ENCODE data around the gene CDH13.

Gene CDH13

DNA sequence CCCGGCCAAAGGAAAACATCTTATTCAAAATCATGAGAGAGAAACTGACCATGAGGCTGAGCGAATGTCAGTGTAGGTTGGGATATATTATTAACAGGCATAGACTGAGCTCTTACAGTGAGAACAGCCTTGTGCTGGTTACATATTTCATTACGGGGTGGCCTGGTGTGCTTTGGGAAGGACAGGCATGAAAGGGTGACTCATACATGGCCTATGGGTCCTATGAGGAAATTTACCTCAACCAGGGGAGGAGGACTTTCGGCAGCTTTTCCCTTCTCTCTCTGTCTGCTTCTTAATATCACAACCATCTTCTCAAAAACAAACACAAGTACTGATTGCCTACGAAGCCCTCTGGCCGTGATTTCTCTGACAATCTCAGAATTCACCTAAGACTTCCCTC, 579.1 kb downstream of the CDH13 start:
- DNase-seq, result no peak

DNA sequence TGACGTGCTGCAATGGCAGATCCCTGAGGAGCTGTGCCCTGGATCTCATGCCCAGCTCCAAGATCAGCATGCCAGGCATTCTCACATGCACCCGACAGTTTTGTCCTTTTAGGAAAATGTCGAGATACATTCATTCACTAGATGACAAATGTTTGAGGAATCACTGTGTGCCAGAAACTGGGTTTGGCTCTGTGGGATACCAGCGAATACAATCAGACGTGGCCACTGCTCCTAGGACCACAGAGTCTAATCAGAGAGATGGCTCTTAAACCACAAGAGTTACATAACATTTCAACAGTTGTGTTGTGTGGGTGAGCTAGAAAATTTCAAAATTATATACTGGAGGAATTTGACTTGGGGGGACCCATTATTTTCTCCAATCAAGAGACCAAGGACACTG, 579.7 kb downstream of the CDH13 start:
- no peak for DNase-seq

DNA sequence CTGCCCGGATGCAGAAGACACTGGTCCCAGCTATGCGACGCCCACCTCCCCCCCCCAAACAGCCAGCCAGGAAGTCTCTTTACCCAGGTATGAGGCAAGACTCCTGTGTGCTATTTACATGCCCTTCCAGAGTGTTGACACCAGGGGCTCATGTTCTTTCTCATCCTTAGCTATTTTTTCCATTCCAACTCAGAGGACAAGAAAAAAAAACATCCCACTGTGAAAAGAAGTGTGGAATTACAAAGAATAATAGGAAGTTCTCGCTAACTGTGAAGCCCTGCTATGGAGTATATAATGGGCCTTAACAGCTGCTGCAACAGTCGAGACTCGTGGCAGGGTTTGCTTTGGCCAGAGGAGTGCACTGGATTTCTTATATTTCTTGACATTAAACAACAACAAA, 584.9 kb downstream of the CDH13 start:
- no peak for DNase-seq

DNA sequence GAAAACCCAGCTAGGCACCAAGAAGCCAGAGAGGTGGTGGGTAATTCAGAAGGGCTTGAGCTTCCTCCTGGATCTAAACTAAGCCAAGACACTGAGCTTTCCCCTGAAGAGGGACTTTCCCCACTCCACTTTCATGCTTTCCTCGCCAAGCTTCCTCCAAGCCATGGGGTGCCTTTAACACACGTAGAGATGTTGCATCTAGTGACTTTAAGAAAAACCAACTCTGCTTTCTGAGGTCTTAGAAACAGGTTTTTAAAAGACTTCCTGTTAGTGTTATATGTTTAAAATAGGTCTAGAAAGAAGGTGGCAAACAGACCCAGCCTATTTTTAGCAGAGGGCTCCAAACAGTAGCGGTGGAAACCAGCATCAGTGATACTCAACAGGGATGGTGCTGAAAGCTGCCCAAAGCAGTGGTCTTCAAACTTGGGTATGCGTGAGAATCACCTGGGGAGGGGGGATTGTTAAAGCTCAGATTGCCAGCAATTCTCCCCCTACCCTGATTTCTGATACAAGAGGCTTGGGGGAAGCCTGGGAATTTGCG, 585.6 kb downstream of the CDH13 start:
- no peak for DNase-seq

DNA sequence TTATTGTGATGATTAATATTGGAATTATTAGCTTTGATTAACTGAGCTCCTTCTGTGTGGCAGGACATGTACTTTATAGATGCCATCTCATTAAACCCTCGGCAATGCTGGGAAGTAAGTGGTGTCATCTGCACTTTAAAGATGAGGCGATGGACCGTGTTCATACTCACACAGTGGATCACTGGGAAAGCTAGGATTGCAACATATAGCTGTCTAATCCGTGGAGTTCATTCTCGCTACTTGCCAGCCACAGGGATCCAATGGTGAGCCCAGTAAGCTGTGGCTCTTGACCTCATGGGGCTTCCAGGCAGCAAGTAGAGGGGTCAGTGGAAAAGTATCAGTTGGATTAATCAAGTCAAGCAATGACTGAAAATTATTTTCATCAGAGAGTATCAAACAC, 587.9 kb downstream of the CDH13 start:
- no peak for DNase-seq

DNA sequence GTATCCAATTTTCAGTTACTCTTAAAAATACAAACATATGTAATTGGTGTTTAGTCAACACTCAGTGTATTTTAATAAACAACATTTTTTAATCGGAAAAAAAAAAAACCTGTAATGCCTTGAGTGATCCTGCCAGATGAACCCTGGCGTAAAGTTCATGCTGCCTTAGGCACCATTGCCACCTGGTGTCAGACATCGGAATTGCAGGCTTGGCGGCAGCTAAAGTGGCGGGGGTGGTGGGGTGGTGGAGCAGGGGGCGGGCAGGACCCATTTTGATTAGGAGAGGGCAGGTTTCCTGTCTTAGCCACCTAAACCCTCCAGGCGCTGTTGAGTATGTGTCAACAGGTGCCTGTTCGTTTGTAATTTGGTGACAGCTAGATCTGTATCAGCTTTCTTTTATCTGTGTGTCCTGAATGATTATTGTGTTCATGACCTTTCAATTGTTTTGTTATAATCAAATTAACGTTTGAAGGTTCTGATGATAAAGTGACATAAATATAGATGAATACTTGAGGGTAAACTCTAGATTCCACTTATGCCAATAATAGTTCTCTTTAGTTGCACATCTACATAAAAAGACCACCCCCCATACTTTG, 588.7 kb downstream of the CDH13 start:
- no peak for DNase-seq

DNA sequence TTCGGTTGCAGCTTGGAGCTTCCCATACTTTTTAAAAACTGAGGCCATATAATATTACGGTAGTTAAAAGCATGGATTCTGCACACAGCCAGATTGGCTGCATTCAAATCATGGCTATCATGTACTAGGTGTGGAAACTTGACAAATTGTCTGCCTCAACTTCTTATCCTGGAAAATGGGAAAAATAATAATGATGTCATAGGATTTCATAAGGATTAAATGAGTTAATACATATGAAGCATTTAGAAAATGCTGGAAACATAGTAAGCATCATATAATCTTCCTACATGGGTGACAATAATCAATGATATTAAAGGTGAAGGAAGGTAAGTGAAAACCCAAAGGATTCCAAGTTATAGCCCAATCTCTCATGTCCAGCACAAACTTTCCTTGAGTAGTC, 592.5 kb downstream of the CDH13 start:
- no peak for DNase-seq

DNA sequence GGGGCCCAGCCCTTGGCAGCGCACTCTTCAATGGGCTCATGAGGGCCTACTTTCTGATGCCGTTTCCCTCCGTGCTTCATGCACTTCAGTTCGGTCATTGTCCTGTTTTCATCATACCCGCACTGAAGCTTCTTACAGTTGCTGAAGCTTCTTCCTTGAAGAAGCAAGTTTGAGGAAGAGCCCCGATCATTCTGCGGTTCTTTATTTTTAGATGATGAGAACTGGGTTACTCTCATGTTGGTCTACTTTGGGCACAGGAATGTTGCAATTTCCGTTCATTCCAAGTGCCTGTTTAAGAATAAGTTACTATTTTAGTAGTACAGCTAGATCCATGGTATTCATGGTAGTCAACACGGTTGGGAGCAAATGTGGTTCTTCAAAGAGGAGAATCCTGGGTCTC, 593.3 kb downstream of the CDH13 start:
- DNase-seq, result no peak

DNA sequence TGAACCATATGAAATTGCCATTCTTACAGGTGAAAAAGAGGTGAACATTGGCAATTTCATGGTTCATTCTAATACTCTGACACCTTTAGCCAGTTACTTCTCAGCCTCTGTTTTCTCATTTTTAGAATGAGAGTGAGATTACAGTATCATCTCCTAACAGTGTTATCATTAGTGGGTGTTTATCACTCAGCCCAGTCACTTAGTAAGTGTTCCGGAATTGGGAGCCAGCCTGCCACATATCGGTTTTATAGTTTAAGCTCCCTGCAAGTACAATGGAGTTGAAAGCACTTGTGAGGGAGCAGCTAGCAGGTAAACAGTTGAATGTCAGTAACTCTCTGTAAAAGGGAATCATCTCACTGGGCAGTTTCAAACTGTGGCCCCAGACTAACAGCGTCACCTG, 597.9 kb downstream of the CDH13 start:
- no peak for DNase-seq

DNA sequence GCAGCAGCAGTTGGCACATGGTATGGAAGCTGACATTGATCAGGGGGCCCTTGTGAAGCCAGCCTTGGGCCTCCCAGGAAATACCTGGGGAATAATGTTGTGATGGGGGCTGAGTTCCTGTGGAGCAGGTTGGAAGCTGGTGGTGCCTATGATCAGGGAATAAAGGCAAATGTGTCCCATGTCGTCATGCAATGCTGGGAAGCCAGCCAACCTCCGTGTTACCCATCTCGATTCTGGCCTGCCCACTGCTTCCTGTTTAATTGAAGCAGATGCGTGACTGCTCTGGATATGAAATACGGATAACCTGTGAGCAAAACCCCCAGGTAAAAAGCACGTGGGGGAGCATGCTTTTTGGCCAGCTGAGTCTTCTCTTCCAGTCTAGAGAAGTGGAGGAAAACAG, 600.6 kb downstream of the CDH13 start:
- no peak for DNase-seq

DNA sequence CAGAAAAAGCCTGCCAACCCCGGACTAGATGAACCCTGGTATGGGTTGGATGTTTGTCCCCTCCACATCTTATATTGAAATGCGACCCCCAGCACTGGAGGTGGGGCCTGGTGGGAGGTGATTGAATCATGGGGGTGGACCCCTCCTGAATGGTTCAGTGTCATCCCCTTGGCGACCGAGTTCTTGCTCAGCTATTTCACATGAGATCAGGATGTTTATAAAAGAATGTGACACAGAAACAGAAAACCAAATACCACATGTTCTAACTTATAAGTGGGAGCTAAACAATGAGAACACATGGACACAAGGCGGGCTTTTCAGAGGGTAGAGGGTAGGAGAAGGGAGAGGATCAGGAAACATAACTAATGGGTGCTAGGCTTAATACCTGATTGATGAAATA, 605.0 kb downstream of the CDH13 start:
- DNase-seq, result no peak

DNA sequence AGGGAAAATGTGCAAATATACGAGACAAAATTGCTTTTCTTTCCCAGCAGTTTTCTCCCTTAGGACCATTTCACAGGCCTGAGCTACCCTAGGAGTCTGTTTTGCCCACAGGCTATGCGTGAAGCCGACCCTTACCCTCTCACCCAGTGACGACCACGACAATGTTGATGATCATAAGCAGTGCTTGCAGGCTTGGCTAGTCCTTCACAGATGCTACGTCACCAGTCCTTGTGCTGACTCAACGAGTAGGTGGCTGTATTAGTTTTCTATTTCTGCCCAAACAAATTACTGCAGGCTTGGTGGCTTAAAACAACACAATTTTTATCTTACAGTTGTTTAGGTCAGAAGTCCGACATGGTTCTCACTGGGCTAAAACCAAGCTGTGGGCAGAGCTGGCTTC, 606.4 kb downstream of the CDH13 start:
- no peak for DNase-seq

DNA sequence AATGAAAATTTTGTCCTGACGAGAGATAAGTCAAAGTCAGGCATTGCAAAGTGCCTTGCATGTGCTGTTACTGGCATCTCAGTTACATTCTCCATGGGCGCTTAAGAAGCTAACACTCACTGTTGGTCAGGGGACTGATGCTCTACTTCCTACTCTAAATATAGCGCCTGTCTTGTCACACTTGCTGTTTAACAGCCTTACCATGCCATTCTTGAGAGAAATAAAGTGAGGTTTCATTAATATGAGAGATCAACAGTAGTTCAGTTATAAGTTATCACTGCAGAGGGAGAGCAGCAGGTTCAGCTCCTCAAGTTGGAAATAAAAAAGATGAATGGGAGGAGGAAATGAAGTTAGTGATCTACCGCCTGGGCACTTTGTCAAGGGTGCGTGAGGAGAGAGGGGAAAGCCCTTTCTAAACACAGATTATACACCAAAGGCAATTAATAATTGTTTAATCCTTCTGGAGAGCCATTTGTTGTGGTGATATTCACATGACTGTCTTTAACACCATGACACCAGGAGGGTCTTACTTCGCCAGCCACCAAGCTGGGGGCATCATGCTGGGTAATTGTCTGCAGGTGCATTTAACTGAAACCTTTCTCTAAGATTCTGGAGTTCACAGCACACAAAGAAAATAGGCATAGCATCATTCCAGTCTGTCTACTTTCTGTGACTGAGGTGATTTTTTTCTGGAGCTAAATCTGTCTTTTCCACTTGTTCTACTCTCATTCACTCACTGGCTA, 612.4 kb downstream of the CDH13 start:
- DNase-seq, result no peak

DNA sequence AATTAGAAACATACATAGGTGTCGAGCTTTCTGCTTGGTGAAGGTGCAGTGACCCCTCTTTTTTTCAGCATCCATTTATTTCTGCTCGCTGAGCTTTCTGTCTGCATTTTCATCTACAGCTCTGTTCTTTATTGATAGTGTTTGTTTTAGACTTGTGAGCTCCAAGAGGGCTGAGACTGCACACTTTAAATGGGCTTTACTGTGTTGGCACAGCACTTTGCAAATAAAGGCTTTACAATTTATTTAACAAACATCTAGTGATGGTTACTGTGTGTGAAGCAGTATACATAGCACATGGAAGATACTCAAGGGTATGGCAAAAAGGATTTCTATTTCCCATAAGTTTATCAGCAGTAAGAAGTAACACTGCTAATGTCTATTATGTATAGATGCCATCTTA, 617.3 kb downstream of the CDH13 start:
- no peak for DNase-seq

DNA sequence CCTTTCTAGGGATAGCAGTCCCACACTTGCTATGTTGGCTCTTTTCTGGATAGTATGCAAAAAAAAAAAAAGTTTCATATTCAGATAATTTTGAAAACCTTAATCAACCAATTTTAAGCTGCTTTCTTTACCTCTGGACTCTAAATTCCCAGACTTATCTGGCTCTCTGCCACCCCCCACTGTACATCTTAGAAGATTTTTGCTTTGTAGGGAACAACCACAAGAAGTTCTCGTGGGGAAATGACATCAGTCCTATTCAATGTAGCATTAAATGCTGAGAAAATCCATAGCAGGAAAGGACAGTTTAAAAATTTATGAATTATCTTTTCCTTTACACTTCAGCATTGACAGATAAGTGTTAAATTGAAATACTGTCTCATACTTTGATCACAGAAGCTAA, 618.3 kb downstream of the CDH13 start:
- DNase-seq, result no peak

DNA sequence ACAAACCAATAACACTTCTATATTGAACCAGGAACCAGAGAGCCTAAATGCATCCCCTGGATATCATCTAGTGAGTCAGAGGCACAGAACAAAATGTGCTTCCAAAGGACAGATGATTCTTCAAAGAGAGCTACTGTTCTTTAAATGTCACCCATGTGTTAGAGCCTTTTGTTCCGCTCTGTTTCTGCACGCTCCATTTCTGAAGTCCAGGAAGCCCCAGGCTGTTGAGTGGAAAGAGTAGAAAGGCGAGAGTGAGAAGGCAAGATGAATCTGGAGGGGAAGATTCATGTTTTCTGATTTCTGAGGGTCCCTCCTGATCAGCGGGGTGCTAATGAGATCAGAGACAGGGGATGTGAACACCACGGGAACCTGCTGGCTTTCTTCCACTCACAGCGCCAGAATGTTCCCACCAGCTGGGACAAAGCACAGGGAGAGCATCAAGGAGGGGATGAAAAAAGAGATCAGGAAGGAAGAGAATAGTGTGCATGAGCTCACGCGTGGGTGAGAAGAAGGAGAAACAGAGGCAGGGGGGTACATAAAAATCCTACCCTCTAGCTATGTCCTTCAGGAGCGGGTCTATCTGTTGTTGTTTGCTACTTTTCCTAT, 621.1 kb downstream of the CDH13 start:
- no peak for DNase-seq

DNA sequence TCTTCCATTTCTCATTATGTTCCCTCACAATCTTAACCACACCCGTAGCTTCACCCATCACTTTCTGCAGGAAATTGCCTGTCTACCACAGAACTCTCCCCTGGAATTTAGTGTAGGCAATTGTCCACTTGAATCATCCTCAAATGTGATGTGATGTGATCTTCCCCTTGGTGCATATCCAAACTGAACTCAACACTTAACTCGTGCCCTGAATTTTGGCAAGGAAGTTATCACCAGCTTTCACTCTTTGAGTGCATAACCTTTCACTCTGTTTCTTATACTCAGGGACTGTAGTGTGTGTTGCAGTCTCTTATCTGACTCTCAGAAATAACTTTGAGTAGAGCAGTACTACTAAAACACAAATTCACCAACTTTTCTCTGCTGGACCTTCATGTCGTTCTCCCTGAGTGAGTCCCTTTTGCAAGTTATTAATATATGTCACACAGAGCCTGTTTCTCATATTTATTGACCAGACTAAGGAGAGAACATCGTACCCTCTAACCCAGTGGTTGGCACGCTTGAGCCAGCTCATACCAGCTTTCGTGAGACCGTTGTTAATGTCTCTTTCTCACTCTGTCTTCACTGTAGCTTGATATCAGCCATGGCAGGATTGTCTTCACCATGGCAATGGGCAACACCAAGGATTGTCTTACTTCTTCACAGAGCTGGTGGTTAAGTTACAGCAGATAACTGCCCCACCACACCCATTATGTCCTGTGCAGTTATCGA, 622.1 kb downstream of the CDH13 start:
- DNase-seq, result no peak

DNA sequence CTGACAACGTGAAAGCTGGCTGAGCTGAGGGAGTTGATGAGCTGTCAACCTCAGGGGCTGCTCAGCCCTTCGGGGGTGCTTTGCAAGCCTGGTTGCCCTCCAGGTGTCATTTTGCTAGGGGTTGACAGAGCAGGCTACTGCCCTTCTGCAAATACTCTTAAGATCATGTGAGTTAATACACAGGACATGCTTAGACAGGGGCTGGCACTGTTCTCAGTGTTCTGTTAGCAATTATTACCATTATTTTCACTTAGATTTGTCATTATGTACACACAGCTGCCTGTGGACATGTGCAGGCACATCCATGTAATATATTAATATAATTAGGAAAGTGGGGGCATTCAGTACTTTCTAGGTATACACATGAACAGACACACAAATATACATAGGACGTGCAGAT, 626.8 kb downstream of the CDH13 start:
- DNase-seq, result no peak

DNA sequence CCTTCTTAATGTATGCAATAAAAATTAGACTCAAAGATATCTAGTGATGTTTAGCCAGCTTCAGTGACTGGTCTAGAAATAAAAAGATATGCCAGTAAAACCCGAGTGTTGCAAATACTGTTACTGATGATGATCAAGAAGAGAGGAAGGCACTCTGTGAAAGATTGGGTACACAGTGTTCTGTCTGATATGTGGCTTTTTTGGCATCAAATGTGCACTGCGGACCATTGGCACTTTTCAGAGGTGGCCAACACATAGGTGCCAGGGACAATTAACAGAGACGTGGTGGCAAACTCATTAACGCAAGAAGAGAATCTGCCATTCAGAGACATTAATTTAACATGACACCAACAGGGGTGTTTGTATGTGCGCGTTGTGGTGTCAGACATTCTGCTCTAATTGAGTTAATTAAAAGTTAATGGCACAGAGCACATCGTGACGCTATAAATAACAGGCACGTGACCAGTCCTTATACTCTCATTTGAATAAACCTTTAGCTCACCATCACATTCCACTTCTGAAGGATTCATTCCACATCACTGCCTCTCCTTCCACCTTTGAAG, 631.7 kb downstream of the CDH13 start:
- no peak for DNase-seq

DNA sequence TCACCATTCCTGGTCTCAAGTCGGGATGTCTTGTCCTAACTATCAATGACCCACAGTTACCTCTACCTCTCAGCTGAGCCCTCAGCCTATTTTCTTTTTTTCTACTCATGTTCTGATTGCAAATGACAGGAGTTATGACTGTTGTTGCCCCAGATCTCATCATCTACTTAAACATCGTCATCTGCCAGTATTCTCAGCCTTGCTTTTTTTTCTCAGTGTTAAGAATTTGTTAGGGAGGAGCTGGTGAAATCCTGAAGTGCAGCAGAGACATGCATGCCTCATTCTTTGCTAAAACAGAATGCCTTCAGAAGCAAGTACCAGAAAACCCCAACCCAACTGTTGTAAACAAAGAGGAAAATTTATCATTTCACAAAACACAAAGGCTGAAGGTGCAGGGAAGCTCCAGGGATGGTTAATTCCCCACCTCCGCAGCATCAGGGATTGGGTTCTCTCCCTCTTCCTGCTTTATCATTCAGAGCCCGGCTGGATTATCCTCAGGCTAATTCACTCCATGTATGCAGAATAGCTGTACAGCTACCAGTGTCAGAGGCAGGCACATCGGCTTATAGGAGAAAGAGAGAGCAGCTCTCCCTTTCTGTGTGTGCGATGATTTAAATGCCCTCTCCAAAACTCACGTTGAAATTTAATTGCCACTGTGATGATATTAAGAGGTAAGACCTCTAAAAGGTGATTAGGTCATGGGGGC, 640.2 kb downstream of the CDH13 start:
- DNase-seq, result no peak

DNA sequence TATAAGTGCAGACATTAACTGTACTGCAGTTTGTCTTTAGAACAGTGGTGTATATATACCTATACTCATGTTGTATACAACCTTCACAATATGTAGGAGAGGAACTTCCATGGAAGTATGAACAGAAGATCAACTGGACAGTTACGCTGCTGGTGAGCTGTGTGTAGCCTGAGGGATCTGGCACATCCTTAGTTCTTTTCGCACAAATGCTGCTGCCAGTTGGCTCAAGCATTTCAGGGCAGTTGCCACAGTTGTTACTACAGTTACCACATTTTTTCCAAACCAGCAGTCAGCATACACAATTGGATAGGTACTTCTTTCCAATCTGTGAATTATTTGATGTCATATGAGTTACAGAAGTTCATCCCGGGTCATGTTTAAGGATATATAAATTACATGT, 641.4 kb downstream of the CDH13 start:
- DNase-seq, result no peak

DNA sequence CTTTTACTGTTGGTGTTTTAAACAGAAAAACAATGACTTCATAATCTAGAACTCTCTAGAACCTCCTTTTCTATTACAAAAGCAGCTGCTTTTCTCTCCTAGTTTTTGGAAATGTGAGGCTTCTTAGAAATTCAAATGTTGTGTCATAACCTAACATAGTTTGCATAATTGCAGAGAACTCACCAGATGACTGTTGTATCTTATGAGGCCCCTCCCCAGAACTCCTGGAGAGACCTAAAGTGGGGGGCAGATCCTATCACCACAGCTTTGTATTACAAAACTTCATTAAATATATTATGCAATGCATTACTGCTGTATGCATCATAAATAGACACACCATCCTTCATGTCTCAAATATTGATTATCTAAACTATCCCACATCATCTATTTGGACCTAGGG, 642.3 kb downstream of the CDH13 start:
- no peak for DNase-seq

DNA sequence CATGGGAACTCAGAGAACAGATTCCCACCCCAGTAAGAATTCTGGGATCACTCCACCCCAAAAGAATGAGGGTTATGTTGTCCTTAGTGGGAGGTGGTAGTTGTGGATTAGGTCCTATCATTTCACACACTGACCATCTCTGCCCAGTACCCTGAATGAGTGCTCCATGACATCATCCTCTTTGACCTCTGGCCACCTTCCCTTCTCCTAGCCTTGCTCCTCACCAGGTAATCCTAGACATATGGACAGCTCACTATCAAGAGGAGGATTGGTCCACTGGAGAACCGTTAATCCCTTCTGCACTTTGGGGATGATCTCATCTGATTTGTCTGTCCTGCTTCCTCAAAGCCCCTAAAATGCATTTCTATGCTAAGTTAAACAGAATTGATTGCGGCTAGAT, 642.8 kb downstream of the CDH13 start:
- no peak for DNase-seq

All from central memory CD4-positive, alpha-beta T cell (primary cell).